GM21381 (cell line): ENCODE measurements around the gene TNK1.
"Not testable (repeated sequence)": the region's sequence is repeated elsewhere in the genome, so short reads cannot be mapped to it uniquely, and the experiment has no call there.

ENCODE experiments used
- ATAC-seq: cut with Tn5 transposase; IDR thresholded peaks from one replicate; pipeline ENCODE4 v1.9.1; 2021; ENCODE audit warnings: mild to moderate bottlenecking, moderate library complexity; ENCODE audit not compliant: unreplicated experiment

TNK1 gene

DNA sequence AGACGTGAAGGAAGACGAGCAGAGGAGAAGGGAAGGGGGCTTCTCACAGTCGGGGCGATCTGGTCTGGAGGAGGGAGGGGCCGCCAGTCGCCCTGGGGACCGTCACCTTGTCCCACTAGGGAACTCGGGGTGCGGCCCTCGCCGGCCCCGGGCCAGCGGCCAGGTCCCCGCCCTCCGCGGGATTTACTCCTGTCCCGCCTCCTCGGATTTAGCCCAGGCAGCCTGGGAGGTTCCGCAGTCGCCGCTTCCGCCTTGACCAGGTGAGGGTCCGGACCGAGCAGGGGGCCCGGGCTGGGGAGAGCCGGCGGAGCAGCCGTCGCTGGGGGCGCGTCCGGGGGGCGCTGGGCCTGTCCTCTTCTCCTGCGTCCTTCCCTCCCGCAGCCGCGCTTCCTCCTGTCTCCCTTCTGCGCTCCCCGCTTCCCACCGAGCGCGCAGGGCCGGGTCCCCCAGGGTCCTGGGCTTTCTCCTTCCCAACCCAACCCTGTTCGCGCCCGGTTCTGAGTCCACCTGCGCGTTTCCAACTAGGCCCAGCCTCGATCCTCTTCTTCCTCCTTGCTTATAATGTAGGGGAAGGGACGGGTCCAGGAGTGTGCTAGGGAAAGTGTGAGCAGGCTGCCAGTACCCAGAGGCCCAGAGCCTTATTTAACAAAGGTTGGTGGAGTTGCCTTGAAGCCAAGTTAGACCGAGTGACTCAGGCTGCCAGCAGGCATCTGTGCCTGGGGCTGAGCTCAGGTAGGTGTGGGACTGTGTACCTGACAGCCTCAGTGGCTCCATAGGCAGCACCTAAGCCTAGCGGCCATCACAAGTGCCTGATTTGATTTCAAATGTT is at the start of gene TNK1:
Gene TNK1, plus strand, starts transcription at position 235 of the 829 bp plus-strand sequence. CDS start 1,838 bp downstream, outside the sequence.
- no peak for ATAC-seq

DNA sequence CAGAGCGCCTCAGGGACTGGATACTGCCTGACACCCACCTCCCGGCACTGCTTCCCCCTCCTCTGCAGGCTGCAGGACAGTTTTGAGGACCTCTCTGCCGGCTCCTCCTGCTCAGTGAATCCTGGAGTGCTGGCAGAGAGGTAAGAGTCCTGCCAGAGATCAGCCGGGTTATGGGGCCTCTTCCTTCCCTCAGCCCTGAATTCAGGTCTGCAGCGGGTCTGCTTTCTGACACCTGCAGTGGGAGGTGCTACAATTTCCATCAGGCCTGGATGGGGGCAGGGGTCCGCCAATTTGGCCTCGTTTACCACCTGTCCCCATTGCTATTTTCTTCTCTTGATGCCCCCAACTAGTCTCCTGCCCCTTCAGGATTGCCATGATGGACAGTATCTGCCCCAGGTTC is 48.8 kb upstream of the TNK1 start:
- no peak for ATAC-seq

DNA sequence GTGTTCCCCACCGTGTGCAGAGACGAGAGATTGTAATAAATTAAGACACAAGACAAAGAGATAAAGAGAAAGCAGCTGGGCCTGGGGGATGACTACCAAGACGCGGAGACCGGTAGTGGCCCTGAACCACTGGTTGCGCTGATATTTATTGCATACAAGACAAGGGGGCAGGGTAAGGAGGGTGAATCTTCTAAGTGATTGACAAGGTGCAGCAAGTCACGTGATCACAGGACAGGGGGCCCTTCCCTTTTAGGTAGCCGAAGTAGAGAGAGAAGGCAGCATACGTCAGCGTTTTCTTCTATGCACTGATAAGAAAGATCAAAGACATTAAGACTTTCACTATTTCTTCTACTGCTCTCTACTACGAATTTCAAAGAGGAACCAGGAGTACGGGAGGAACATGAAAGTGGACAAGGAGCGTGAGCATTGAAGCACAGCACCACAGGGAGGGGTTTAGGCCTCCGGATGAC is 48.3 kb upstream of the TNK1 start:
- not testable (repeated sequence) for ATAC-seq

GRCh38 chr17:7334938-7335538 is 45.9 kb upstream of the TNK1 start:
- ATAC-seq: no peak

GRCh38 chr17:7335765-7336164 is 45.1 kb upstream of the TNK1 start:
- not testable (repeated sequence) for ATAC-seq

- peak; percentile 67 for ATAC-seq
Measured at GRCh38 chr17:7336240-7337175, 44.4 kb upstream of the TNK1 start, which contains the start of gene ACAP1. ACAP1 (plus strand) TSS chr17:7336529; CDS start chr17:7336735, 206 bp downstream.

- not testable (repeated sequence) for ATAC-seq
Measured at GRCh38 chr17:7337600-7337999, 43.3 kb upstream of the TNK1 start.

GRCh38 chr17:7340179-7340578 is 40.7 kb upstream of the TNK1 start:
- no peak for ATAC-seq

- no peak for ATAC-seq
Measured at GRCh38 chr17:7341842-7342241, 39.0 kb upstream of the TNK1 start.

- no peak for ATAC-seq
Measured at GRCh38 chr17:7343250-7343649, 37.6 kb upstream of the TNK1 start.

- no peak for ATAC-seq
Measured at GRCh38 chr17:7346761-7347614, 33.9 kb upstream of the TNK1 start.

- ATAC-seq: no peak
Measured at GRCh38 chr17:7347630-7348477, 33.0 kb upstream of the TNK1 start.

- ATAC-seq: no peak
Measured at GRCh38 chr17:7348478-7349242, 32.2 kb upstream of the TNK1 start.

DNA sequence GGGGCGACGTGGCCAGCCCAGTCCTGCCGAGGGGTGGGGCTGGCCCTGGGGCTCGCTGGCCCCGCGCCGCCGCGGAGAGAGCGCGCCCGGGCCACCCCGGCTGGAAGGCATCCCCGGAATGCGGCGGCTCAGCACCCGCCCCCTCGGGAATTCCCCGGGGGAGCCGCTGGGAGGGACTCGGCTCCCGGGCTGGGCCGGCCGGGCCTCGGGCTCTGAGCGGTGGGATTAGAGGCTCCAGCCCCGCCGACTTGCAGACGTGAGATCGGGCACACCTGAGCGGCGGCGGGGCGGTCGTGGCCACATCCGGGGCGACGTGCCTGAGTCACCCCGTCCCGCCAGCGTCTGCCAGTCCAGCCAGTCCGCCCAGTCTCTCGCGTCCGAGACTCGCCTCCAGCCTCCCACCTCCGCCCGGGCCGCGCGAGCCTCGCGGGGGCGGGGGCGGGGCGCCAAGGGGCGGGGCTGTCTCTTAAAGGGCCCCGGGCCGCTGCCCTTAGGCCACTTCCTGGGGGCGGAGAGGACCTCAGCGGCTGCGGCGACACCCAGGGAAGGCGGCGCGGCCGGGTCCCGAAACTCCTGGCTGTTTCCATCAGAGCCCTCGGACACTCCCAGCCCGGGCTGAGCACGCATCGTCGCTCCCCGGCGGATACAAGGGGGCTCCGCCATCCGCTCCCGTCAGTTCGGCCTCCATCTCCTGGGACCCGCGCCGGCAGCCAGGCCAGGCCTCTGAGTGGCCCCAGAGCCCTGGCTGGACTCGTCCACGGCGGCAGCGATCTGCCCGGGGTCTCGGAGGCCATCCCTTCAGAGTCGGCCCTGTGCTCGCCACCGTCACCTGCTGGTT is 29.0 kb upstream of the TNK1 start, which contains the start of gene KCTD11:
Gene KCTD11, plus strand, starts transcription at position 498 of the 838 bp plus-strand sequence.
- peak; percentile 60 for ATAC-seq

DNA sequence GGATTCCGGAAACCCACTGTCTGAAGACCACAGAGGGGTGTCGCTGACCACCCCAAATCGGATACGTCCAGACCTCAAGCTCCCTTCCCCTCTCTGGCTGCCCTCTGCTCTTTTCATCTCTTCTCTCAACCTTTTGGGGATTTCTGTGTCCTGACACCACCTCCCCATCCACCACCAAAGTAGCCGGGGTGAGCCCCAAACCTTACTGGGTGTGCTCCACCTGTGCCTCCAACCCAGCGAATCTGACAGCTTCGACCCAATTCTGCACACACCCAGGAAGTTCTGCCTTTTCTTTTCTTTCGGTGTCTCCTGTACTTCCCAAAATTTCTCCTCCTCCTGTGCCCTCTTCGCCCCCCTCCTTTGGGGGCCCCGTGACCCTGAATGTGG is 28.4 kb upstream of the TNK1 start:
- no peak for ATAC-seq

GRCh38 chr17:7352910-7353635 is 27.8 kb upstream of the TNK1 start:
- ATAC-seq: no peak
